ENCODE data around the gene SOHLH1. TPM values are rescaled to one million over a fixed set of nuclear protein-coding genes. Genes with fewer than 3 reads are reported as not detected.

SOHLH1 gene
- total RNA-seq, 1 donor from 2014 or later: not detected

GRCh38 chr9:135644631-135645218 is 54.6 kb downstream of the SOHLH1 start:
- Mint-ChIP-seq H3K4me3 (no peak overlapping the region), H3K9me3 (peaks cover 52% of the 10 kb centered on the region), H3K4me1 (ENCODE audit: low read depth) (no peaks in the 10 kb centered on the region), H3K27me3 (ENCODE audit: insufficient read depth) (no peaks in the 10 kb centered on the region), H3K27ac (no peak overlapping the region), H3K36me3 (ENCODE audit: low read depth) (peaks cover 1% of the 10 kb centered on the region)
- DNase-seq (ENCODE audit: low spot score): no peak
- intact Hi-C loops (cut with micrococcal nuclease): no loop called here

Other genes with a start within 250 kb of the SOHLH1 start
- 0.86 and 1.2 TPM in 2 replicates for gene PPP1R26, start 219.7 kb downstream of the SOHLH1 start, total RNA-seq
- 66.6 and 70.8 TPM in 2 replicates for gene MRPS2, start 198.8 kb downstream of the SOHLH1 start, total RNA-seq
- gene LCN1, start 178.0 kb downstream of the SOHLH1 start, total RNA-seq: not detected in 2 replicates
- gene OBP2A, start 153.4 kb downstream of the SOHLH1 start, total RNA-seq: not detected in 2 replicates
- not detected in 2 replicates for gene PAEP, start 137.7 kb downstream of the SOHLH1 start, total RNA-seq
- gene GLT6D1, start 59.9 kb downstream of the SOHLH1 start, total RNA-seq: not detected in 2 replicates
- gene LCN9, start 36.2 kb downstream of the SOHLH1 start, total RNA-seq: not detected in 2 replicates
- not detected in 2 replicates for gene KCNT1, start 2.7 kb upstream of the SOHLH1 start, total RNA-seq
- gene CAMSAP1, start 208.1 kb upstream of the SOHLH1 start, total RNA-seq: 43.3 and 43.8 TPM in 2 replicates

Measured in activated T-helper 1 cell treated with anti-CD3 and anti-CD28 coated beads, Interleukin-12 subunit alpha, Interleukin-12 subunit beta, Interleukin-2, Interleukin-4 antibody, amounts not matched to agents 30 ng/mL and 10 ng/mL and 1 ng/mL, durations not matched to agents 14 hours and 24 hours and 36 hours (primary cell).